Activated naive CD8-positive, alpha-beta T cell (primary cell): ENCODE data around the gene SCFD2.

ENCODE experiments used
- H3K27ac Mint-ChIP-seq: one replicate; pipeline ENCODE4 v1.8.0; 2021; ENCODE audit warnings: mixed read lengths
- H3K27me3 Mint-ChIP-seq: one replicate; pipeline ENCODE4 v1.8.0; 2021; ENCODE audit warnings: mixed read lengths
- H3K36me3 Mint-ChIP-seq: one replicate; pipeline ENCODE4 v1.8.0; 2021; ENCODE audit warnings: mixed read lengths
- H3K4me1 Mint-ChIP-seq: one replicate; pipeline ENCODE4 v1.8.0; 2021; ENCODE audit warnings: low read depth, mixed read lengths
- H3K4me3 Mint-ChIP-seq: one replicate; pipeline ENCODE4 v1.8.0; 2021; ENCODE audit warnings: mild to moderate bottlenecking, mixed read lengths
- H3K9me3 Mint-ChIP-seq: one replicate; pipeline ENCODE4 v1.8.0; 2021; ENCODE audit warnings: low read depth, mixed read lengths

Gene SCFD2

DNA sequence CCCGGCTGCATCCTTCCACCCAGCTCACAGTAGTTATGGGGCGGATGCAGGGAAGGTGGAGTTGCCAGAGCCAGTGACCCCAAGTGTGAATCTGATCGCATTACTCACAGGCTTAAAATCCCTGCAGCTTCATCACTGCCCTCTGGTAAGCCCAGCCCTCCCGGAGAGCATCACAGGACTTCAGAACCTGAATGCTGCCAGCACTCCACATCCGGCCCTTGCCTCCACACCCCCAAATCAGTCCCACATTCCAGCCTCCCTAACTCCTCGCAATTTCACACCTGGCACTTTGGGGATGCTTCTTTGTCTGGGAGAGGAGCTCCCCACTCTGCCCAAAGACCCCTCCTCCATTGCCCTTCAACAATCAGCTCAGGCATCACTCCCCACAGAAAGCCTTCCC lies 488.2 kb downstream of the SCFD2 start:
- H3K9me3 Mint-ChIP-seq: no peaks in the 10 kb centered on the region
- H3K4me3 Mint-ChIP-seq: no peak overlapping the region
- H3K27me3 Mint-ChIP-seq: no peaks in the 10 kb centered on the region
- peak overlapping the region; percentile 2 for H3K27ac Mint-ChIP-seq
- peaks cover 9% of the 10 kb centered on the region for H3K4me1 Mint-ChIP-seq
- peaks cover 29% of the 10 kb centered on the region for H3K36me3 Mint-ChIP-seq

DNA sequence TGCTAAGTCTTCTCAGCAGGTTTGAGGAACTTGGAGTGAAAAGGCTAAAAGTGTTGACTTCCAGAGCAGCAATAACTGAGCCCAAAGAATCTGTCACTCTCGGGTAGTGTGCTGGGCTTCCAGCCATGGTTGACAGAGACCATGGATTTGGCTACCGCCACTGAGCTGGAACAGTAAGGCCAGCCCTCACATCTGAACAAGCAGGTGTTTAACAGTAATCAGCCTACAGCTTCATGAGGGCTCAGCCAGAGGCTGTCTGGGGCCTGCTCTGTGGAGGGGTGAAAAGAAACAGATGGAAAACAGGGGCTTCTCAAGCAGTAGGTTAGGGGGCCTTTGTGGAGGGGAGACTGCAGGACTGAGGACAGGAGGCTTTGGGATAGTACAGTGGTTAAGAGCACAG lies 488.8 kb downstream of the SCFD2 start:
- no peaks in the 10 kb centered on the region for H3K27me3 Mint-ChIP-seq
- H3K4me1 Mint-ChIP-seq: peaks cover 9% of the 10 kb centered on the region
- H3K9me3 Mint-ChIP-seq: no peaks in the 10 kb centered on the region
- peaks cover 33% of the 10 kb centered on the region for H3K36me3 Mint-ChIP-seq
- H3K4me3 Mint-ChIP-seq: no peak overlapping the region
- H3K27ac Mint-ChIP-seq: no peak overlapping the region

DNA sequence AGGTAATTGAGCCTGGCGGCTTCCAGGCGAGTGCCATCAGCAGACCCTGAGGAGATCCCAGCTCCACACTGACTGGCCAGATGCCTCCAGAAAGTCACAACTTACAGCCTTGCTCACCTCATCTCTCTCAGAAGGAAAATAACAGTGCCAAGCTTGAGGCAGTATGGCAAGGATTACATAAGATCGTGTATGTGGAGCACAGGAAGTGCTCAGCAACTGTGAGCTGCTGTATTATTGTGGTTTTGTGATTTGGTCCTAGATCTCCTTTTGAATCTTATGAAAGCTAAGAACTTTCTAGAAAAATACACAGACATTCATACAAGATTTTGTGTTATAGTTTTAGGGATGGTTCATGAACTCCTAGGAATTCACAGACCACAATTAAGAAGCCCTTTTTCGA lies 489.8 kb downstream of the SCFD2 start:
- no peaks in the 10 kb centered on the region for H3K27me3 Mint-ChIP-seq
- H3K27ac Mint-ChIP-seq: no peak overlapping the region
- peaks cover 28% of the 10 kb centered on the region for H3K36me3 Mint-ChIP-seq
- peaks cover 9% of the 10 kb centered on the region for H3K4me1 Mint-ChIP-seq
- H3K9me3 Mint-ChIP-seq: no peaks in the 10 kb centered on the region
- no peak overlapping the region for H3K4me3 Mint-ChIP-seq

DNA sequence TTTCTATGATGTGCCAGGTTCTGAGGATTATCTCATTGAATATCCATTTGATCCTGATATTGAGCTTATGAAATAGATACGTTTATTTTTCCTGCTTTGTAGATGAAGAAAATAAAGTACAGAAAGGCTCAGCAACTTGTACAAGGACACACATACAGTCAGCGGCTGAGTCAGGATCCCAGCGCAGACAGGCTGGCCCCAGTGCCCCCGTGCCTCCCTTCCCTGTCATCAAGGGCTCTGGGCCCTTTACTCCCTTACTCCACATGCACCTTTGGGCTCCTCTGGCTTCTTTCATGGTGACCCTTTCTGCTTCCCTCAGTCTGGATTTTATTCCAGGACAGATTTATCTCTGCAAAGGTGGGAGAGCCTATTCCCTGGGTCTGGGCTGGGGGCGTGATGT lies 490.9 kb downstream of the SCFD2 start:
- Mint-ChIP-seq H3K4me1 (peaks cover 9% of the 10 kb centered on the region), H3K27ac (no peak overlapping the region), H3K27me3 (no peaks in the 10 kb centered on the region), H3K9me3 (no peaks in the 10 kb centered on the region), H3K4me3 (no peak overlapping the region), H3K36me3 (peaks cover 33% of the 10 kb centered on the region)

DNA sequence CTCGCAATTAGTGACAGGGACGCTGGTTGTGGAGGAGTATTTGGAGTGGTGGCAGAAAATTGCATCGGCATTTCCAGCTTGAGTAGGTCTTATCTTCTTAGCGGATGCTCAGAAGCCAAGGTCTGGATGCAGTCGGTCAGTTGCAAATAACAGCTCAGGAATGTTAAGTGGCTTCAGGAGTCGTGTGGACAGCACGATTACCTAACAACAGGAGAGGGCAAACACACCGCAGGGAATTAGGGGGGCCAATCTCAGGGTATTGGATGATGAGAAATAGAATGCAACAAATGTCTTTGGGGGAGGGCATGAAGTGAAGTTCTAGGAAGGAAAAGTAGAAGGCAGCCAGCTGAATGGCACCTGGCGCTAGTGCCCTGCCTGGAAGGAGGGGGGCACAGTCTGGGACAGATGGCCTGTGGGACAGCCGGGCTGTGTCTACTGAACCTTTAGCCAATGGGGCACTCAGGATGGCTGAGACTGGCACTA lies 492.0 kb downstream of the SCFD2 start:
- H3K9me3 Mint-ChIP-seq: no peaks in the 10 kb centered on the region
- peaks cover 32% of the 10 kb centered on the region for H3K36me3 Mint-ChIP-seq
- H3K27me3 Mint-ChIP-seq: no peaks in the 10 kb centered on the region
- no peak overlapping the region for H3K4me3 Mint-ChIP-seq
- H3K4me1 Mint-ChIP-seq: peaks cover 9% of the 10 kb centered on the region
- H3K27ac Mint-ChIP-seq: no peak overlapping the region

DNA sequence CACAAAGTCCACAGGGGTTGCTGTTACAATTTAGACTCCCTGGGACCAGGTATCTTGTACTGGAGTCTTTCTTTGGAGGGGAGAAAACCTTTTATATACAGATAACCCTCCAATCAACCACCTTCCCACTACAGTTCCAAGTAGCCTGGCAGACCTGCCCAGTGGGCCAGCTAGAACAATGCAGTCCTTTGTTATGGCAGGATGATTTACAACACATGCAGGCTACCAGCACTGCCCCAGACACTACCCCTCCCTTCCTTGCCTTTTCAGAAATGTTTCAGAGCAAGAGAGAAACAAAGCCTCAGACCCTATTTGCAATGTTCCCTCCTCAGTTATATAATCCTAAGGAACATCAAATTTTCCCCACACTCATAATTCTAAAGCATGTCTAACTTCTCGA lies 492.7 kb downstream of the SCFD2 start:
- Mint-ChIP-seq H3K27ac (no peak overlapping the region), H3K27me3 (no peaks in the 10 kb centered on the region), H3K4me1 (peaks cover 9% of the 10 kb centered on the region), H3K36me3 (peaks cover 28% of the 10 kb centered on the region), H3K4me3 (no peak overlapping the region), H3K9me3 (no peaks in the 10 kb centered on the region)

DNA sequence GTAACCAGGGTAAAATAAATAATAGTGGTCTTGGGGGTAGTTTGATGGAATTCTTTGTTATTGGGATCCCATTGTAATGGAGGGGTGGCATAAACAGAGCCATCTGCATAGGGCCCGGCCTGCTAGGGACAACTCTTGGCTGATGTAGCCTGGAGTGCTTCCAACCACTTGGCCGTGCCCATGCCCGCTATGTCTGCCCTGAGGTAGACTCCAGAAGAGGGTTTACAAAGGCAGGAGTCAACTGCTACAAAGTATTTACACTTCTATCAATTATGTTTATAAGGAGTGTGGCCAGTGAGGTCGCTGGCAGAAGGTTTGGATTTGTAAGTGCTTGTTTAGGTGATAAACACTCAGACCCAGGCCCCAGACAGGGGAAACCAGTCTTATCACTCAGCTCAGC lies 495.6 kb downstream of the SCFD2 start:
- H3K4me1 Mint-ChIP-seq: no peaks in the 10 kb centered on the region
- H3K9me3 Mint-ChIP-seq: no peaks in the 10 kb centered on the region
- no peaks in the 10 kb centered on the region for H3K27me3 Mint-ChIP-seq
- peaks cover 23% of the 10 kb centered on the region for H3K36me3 Mint-ChIP-seq
- no peak overlapping the region for H3K27ac Mint-ChIP-seq
- H3K4me3 Mint-ChIP-seq: no peak overlapping the region

DNA sequence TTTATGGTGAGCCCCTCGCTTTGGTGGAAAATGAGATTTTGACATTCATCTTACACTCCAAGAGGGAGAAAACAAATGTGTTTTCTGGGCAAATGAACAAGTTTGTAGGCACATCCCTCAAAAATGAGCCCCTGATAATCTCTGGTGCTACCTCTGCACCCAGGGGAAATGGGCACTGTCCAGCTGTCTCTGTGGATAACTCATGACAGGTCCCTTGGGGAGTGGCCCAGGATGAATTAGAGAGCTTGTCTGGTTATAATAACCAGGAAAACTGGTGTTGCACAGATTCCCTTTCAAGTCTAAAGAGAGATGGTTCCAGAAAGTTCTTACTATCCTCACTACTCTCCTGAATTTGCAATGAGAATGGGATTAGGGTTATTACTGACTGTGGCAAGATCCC lies 496.2 kb downstream of the SCFD2 start:
- Mint-ChIP-seq H3K4me1 (no peaks in the 10 kb centered on the region), H3K36me3 (peaks cover 23% of the 10 kb centered on the region), H3K9me3 (no peaks in the 10 kb centered on the region), H3K27ac (no peak overlapping the region), H3K4me3 (no peak overlapping the region), H3K27me3 (no peaks in the 10 kb centered on the region)

DNA sequence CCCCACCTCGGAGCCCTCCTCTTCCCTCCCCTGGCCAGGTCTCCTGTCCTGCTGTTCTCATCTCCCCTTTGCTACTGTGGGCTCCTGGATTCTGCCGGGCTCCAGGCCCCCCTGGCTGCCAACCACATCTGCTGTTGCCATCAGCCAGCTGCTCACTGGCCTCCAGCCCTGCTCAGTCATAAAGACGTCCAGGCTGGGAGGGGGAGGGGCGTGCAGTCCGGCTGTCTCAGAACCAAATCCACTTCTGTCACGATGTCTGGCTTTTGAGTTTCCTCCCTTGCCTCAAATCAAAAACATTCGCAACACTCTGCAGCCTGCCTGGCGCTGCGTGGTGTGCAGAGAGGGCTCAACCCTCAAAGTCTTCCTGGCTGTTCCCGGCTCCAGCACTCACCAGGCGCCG lies 496.7 kb downstream of the SCFD2 start:
- Mint-ChIP-seq H3K36me3 (peaks cover 21% of the 10 kb centered on the region), H3K27me3 (no peaks in the 10 kb centered on the region), H3K9me3 (no peaks in the 10 kb centered on the region), H3K27ac (no peak overlapping the region), H3K4me3 (no peak overlapping the region), H3K4me1 (no peaks in the 10 kb centered on the region)

DNA sequence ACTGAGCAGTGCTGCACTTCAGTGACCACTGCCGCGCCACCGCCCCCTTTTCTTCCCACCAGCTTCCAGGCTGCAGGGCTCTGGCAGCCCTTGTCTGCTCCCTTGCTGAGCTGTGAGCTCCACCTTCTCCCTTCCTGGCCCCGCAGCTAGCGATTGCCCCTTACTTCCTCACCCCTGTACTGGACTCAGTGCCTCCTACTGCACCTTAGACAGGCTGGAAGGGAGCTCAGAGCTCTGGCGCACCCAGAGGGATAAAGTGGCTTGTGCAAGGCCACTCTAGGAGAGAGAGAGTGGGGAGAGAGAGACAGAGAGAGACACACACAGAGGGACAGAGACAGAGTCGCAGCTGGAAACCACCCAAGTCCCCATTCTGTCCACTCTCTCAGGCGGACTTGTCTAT lies 497.7 kb downstream of the SCFD2 start:
- Mint-ChIP-seq H3K9me3 (no peaks in the 10 kb centered on the region), H3K27me3 (peaks cover 4% of the 10 kb centered on the region), H3K27ac (no peak overlapping the region), H3K36me3 (peaks cover 17% of the 10 kb centered on the region), H3K4me1 (peaks cover 1% of the 10 kb centered on the region), H3K4me3 (no peak overlapping the region)

DNA sequence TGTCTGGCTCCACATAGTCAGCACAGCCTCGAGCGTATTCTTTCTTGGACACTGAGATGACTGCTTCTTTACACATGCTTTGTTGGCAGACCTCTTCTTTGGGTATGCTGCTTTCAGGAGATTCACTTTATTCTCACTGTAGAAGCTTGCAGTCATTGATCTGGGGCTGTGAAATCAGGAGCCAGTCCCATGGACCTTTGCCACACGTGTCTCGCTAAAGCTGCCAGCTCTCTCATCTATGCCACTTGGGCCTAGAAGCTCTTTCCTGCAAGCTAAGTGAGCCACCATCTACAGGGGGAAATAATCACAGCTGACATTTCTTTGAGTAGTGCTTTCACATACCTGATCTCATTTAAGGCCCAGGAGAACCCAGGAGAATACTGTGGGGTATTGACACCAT lies 498.7 kb downstream of the SCFD2 start:
- H3K9me3 Mint-ChIP-seq: no peaks in the 10 kb centered on the region
- peaks cover 4% of the 10 kb centered on the region for H3K27me3 Mint-ChIP-seq
- H3K4me3 Mint-ChIP-seq: no peak overlapping the region
- peaks cover 9% of the 10 kb centered on the region for H3K36me3 Mint-ChIP-seq
- peaks cover 5% of the 10 kb centered on the region for H3K4me1 Mint-ChIP-seq
- no peak overlapping the region for H3K27ac Mint-ChIP-seq

DNA sequence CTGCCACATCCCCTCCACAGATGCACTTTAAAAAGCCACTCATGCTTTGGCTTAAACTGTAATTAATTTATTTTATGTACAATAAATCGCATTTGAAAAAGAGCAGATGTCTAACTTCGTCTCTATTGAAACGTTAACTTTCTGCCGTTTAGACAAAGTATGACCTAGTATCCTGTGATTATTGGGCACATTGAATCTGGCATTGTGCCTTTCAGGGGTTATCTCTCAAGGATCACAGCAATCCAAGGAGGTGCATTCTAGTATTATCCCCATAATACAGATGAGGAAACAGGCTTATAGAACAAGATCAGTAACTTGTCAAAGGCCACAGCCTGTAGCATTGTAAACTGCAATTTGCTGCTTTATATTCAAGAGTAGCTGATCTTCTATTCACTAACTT lies 499.1 kb downstream of the SCFD2 start:
- no peaks in the 10 kb centered on the region for H3K9me3 Mint-ChIP-seq
- no peak overlapping the region for H3K4me3 Mint-ChIP-seq
- H3K27me3 Mint-ChIP-seq: peaks cover 4% of the 10 kb centered on the region
- peaks cover 5% of the 10 kb centered on the region for H3K4me1 Mint-ChIP-seq
- H3K36me3 Mint-ChIP-seq: peaks cover 8% of the 10 kb centered on the region
- no peak overlapping the region for H3K27ac Mint-ChIP-seq

DNA sequence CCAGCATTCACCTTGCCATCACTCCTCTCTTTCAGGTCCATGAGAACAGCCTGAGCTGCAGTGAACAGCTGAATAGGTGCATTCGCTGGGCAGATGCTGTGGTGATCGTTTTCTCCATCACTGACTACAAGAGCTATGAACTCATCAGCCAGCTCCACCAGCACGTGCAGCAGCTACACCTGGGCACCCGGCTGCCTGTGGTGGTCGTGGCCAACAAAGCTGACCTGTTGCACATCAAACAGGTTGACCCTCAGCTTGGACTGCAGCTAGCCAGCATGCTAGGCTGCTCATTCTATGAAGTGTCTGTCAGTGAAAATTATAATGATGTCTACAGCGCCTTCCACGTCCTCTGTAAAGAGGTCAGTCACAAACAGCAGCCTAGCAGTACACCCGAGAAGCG lies 500.6 kb downstream of the SCFD2 start:
- no peak overlapping the region for H3K4me3 Mint-ChIP-seq
- no peaks in the 10 kb centered on the region for H3K9me3 Mint-ChIP-seq
- H3K4me1 Mint-ChIP-seq: peaks cover 14% of the 10 kb centered on the region
- no peaks in the 10 kb centered on the region for H3K36me3 Mint-ChIP-seq
- H3K27ac Mint-ChIP-seq: no peak overlapping the region
- H3K27me3 Mint-ChIP-seq: peaks cover 13% of the 10 kb centered on the region

DNA sequence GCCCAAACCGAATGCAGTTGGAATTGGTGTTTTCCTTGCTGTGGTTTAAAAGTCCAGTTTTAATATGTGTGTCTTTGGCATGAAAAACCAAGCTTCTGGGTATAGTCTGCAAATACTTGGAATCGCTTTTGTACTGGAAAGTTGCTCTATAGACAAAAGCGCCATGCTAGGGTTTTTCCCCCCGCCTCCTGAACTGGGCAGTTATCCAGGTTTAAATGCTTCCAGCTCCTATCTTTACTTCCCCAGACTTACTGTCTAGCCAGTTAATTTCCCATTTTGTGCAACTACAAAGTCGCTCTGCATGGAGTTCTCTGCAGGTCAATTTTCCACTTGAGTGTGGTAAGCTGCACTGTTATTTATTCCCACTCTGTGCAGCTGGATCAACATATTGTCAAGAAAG lies 501.1 kb downstream of the SCFD2 start:
- H3K4me3 Mint-ChIP-seq: no peak overlapping the region
- H3K27me3 Mint-ChIP-seq: peaks cover 17% of the 10 kb centered on the region

DNA sequence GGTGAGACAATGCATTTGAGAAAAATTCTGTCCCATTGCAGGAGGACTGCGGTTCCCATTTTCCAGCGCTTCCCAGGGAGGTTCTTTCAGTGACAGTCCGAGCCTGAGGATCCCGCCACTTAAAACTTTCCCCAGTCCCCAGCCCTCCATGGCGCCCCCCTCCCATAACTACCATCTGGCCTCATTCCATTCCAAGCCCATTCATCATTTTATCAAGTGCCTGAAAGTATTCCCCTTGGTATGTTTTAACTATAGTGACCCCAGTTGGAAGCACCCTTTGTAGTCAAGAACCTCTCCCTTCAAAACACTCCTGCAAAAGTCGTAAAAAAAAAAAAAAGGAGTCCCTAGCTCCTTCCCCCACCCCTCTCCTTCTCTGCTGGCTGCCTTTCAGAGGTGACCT lies 502.5 kb downstream of the SCFD2 start:
- peaks cover 25% of the 10 kb centered on the region for H3K27me3 Mint-ChIP-seq
- no peak overlapping the region for H3K27ac Mint-ChIP-seq
- no peaks in the 10 kb centered on the region for H3K36me3 Mint-ChIP-seq
- peak overlapping the region; percentile 74 for H3K4me3 Mint-ChIP-seq
- peaks cover 14% of the 10 kb centered on the region for H3K4me1 Mint-ChIP-seq
- peaks cover under 1% of the 10 kb centered on the region for H3K9me3 Mint-ChIP-seq

More for the DNA sequence above, 501.1 kb downstream of the SCFD2 start:
- H3K36me3 Mint-ChIP-seq: no peaks in the 10 kb centered on the region
- H3K27ac Mint-ChIP-seq: no peak overlapping the region
- peaks cover 14% of the 10 kb centered on the region for H3K4me1 Mint-ChIP-seq
- H3K9me3 Mint-ChIP-seq: no peaks in the 10 kb centered on the region

DNA sequence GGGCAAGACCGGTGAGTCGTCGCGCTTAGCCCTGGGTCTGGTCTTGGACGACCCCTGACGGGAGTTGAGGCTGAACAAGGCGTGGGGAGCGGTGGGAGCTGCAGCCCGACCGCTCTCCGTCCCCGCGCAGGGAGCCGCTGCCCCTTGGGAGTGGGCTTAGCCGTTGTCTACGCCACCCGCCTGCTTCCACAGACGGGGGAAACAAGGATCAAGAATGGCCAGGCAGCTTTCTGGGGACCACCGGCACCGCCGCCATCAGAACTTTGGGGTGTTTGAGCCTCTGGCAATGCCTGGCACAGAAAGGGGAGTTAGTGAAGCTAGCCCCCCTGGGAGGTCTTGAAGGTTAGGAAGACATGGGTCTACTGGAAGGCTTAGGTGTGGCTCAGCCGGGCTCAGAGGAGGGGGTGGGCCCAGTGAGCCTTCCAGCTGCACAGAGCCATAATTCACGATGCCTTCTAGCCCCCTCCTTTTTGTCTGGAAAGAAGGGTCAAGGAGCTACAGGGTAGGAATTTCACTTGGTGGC lies 503.2 kb downstream of the SCFD2 start:
- H3K36me3 Mint-ChIP-seq: peaks cover 2% of the 10 kb centered on the region
- peaks cover 25% of the 10 kb centered on the region for H3K27me3 Mint-ChIP-seq
- H3K27ac Mint-ChIP-seq: no peak overlapping the region
- H3K4me3 Mint-ChIP-seq: peak overlapping the region; percentile 74
- peaks cover 14% of the 10 kb centered on the region for H3K4me1 Mint-ChIP-seq
- H3K9me3 Mint-ChIP-seq: peaks cover 5% of the 10 kb centered on the region
